Stimulated activated CD8-positive, alpha-beta memory T cell treated with anti-CD3 and anti-CD28 coated beads, Interleukin-4, amount 100 ng/mL, for 4 hours (primary cell): ENCODE results near the gene CYP4Z1.
"Not testable (repeated sequence)": the region's sequence is repeated elsewhere in the genome, so short reads cannot be mapped to it uniquely, and the experiment has no call there.

Source experiments
- DNase-seq, 2 donors: peaks; one replicate each; pipeline ENCODE4 v3.0.0-alpha.2; 2020; ENCODE audit warnings: low read depth in 2 of 2, low spot score in 1 of 2

The CYP4Z1 gene

DNA sequence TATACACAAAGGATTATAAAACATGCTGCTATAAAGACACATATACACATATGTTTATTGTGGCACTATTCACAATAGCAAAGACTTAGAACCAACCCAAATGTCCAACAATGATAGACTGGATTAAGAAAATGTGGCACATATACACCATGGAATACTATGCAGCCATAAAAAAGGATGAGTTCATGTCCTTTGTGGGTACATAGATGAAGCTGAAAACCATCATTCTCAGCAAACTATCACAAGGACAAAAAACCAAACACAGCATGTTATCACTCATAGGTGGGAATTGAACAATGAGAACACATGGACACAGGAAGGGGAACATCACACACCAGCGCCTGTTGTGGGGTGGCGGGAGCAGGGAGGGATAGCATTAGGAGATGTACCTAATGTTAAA, 60.0 kb downstream of the CYP4Z1 start:
- DNase-seq, result not testable (repeated sequence)

DNA sequence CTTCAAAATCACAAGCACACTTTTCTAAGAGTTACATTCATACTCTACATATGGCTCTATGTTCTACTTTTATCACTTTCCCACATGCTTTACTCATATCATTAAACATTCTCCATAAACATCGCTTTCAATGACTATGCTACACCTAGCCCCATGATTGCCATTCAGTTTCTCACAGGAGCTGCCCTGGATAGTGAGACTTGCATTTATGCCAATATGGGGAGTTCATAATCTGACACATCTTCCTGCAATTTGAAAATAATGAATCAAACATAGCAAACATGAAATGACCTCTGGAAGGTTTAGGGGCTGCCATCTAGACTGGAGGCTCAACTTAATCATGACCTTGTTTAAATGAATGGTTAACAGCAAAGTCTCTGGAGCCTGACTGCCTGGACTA, 61.2 kb downstream of the CYP4Z1 start:
- DNase-seq, result no peak

DNA sequence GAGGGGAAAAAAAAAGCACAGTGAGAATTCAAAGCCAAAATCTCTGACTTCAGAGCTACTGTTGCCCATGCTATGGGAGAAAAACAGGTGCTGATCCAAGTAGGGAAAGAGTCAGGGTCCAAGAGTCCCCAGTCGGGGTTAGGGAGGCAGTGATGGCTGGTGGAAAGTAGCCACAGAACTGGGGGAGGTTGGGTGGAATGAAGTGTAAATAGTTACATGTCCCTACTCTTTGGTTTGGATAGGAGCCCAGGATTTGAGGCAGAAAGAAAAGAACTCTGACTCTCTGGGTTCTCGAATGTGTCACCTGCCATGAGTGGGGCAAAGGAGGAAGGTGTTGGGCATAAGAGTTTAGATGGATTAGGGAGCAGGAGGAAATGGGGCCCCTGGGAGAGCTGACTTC, 61.8 kb downstream of the CYP4Z1 start:
- not testable (repeated sequence) for DNase-seq

DNA sequence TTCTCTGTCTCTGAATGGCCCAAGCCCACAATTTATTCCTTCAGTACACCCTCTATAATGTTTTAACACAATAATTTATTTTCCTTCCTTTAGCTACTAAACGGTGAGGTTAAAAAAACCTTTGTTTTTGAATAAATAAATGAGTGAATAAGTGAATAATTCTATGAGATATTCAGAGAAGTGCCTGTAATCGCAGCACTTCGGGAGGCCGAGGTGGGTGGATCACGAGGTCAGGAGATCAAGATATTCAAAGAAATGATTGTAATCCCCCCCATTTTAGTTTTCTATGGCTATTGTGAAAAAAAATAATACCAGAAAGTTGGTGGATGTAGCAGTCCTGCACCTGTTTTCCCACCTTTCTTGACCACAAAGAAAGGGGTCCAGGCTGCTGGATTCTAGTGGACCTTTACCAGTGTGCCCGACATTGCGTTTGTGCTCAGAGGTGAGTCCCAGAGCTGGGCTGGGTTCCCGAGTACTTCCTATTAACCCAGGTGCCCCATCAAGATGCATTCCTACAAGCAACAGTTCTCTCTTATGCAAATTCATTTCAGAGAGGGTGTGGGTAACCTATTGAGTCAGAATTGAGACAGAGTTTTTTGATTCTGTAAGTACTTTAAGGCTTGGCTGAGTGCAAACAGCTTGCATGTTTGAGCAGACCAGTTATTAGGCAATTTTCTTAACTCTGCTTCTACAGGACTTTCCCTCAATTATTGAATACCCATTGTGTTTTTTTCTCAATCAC, 62.6 kb downstream of the CYP4Z1 start:
- DNase-seq, result not testable (repeated sequence)

DNA sequence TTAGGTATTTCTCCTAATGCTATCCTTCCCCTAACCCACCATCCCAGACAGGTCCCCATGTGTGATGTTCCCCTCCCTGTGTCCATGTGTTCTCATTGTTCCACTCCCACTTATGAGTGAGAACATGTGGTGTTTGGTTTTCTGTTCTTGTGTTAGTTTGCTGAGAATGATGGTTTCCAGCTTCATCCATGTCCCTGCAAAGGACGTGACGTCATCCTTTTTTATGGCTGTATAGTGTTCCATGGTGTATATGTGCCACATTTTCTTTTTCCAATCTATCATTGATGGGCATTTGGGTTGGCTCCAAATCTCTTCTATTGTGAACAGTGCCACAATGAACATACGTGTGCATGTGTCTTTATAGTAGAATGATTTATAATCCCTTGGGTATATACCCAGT, 65.6 kb downstream of the CYP4Z1 start:
- not testable (repeated sequence) for DNase-seq

DNA sequence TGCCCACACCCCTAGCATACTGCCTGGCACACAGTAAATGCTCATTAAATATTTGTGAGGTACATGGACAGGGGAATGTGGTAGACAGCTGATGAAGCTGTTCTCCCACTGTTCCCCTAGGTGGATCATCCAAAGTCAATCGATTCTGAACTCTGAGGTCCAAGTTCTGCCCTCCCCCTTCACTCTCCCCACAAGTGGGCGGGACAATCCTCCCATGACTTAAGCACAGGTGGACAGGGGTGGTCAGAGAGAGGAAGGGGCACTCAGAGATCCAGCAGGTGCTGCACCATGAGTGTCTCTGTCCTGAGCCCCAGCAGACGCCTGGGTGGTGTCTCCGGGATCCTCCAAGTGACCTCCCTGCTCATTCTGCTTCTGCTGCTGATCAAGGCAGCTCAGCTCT, 70.2 kb downstream of the CYP4Z1 start, which contains the start of gene CYP4A22:
Gene CYP4A22 (plus strand): TSS at position 244 of the 400 bp plus-strand sequence. CDS start 45 bp downstream, at position 289.
- DNase-seq, result no peak

DNA sequence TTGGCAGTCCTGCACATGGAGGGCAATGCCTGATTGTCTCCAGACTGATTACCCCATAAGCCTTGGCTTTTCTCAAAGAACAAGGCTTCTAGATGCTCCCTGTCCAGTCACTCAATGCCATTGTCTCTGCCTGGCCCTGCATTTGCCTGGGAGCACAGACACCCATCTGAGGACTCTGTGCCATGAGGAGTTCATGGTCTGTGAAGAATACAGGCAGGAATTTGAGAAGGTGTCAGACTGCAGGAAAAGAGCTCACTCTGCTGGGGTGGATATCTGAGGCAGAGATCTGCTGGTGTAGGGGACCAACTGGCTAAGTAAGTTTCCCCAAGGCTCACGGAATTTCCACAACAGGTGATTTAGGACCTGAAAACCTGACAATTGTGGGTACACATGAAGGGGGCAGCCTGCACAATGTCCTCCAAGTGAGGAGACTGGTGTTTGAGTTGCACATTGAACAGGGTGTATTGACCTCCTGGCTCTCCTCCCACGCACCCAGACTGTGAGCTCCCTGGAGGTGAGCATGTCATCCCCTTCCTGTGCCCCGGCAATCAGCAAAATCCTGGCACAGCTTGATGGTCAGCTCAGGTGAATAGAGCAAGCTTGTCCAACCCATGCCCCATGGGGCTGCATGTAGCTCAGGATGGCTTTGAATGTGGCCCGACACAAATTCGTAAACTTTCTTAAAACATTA, 71.0 kb downstream of the CYP4Z1 start:
- DNase-seq, result no peak

DNA sequence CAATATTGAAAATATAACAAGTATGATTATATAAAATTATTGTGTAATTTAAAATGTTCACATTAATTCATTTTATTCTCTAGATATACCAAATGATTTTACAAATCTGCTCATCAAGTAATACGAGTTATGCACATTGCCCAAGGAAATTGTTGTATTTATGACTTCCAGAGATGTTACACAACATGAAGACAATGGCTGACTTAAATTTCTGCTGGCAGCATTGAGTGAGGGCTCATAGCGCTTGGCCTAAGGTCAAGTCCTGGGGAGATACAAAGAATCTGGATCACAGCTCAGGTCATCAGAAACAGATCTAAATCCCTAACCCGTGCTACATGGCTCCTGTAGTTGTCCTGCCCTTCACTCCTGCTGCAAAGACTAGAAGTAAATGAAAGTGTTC, 73.3 kb downstream of the CYP4Z1 start:
- not testable (repeated sequence) for DNase-seq

DNA sequence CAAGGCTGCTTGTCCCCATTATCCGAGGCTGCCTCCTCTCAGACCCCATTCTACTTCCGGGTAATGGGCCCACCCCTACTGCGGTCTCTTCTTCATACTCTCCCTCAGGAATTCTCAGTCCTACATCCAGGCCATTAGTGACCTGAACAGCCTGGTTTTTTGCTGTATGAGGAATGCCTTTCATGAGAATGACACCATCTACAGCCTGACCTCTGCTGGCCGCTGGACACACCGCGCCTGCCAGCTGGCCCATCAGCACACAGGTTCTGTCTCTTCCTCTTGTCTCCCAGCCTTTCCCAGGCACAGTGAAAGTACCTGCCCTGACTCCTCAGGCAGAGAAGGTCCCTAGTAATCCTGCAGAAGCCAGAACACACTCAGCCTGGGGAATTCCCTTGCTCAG, 76.6 kb downstream of the CYP4Z1 start:
- not testable (repeated sequence) for DNase-seq

DNA sequence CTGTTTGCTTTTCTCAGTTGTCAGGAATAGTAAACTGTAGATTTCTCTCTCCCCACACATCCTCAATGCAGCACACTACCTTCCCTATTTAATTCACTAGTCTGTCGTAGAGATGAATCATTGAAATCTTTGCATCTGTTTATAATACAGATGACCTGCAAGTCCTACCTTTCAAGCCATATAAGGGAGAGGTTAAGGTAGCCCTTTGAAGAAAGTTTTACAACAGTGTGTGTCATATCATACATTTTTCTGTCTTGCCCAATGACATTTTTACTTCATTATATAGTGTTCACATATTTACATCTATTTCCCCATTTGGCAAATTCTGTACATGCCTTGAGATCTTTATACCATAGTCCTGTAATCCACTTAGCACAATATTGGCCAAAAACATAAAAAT, 79.5 kb downstream of the CYP4Z1 start:
- not testable (repeated sequence) for DNase-seq

DNA sequence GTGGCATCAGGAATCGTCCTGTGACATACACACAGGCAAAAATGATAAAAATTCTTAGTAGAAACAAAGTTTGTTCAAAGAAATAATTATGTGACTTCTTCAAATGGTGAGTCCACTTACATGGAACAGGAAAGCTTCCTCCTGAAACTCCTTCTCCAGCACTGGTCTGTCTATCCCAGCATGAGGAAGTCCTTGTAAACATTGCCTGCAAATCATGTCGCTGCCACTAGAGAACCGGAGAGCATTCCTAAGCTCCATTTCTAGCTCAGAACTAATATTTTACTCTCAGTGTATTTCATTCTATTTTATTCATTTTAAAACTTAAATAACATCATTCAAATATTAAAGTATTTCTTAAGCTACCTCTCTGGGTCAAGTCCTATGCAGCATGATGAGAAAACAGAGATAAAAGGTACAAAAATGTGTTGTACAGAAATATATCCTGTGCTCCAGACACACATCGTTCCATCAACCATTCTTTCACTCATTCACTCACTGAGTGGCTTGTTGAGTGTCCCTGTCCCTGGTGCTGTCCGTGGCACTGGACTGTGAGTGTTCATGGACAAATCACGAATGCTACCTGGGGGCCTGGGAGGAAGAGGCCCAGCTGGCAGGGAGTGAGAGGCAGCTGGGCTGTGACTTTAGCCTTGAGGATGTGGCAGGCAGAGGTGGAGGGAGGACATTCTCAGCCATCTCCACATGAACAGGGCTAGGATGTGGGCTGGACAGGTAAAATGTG, 80.2 kb downstream of the CYP4Z1 start:
- no peak for DNase-seq

DNA sequence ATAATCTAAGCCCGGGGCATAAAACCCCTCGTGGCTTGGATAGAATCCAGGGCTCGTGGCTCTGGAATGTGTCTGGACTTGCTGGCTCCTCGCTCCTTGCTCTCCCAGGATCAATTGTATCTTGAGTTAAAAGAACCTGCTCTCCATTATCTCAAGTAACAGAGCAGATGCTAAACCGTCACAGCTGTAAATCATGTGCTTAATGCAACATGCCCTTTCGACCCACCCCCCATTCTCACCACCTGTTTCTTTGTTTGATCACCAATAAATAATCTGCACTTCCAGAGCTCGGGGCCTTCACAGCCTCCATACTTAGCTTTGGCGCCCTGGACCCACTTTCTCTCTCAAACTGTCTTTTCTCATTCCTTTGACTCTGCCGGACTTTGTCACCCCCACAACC, 82.1 kb downstream of the CYP4Z1 start:
- not testable (repeated sequence) for DNase-seq

DNA sequence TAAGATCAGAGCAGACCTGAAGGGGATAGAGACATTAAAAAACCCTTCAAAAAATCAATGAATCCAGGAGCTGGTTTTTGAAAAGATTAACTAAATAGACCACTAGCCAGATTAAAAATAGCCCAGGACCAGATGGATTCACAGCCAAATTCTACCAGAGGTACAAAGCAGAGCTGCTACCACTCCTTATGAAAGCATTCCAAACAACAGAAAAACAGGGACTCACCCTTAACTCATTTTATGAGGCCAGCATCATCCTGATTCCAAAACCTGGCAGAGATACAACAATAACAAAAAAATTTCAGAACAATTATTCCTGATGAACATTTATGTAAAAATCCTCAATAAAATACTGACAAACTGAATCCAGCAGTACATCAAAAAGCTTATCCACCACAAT, 89.4 kb downstream of the CYP4Z1 start:
- not testable (repeated sequence) for DNase-seq

DNA sequence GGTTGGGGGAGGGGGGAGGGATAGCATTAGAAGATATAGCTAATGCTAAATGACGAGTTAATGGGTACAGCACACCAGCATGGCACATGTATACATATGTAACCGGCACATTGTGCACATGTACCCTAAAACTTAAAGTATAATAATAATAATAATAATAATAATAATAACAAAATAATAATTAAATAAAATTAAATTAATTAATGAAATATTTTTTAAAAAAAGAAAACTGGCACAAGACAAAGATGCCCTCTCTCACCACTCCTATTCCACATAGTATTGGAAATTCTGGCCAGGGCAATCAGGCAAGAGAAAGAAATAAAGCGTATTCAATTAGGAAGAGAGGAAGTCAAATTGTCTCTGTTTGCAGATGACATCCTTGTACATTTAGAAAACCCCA, 90.9 kb downstream of the CYP4Z1 start:
- DNase-seq, result not testable (repeated sequence)

DNA sequence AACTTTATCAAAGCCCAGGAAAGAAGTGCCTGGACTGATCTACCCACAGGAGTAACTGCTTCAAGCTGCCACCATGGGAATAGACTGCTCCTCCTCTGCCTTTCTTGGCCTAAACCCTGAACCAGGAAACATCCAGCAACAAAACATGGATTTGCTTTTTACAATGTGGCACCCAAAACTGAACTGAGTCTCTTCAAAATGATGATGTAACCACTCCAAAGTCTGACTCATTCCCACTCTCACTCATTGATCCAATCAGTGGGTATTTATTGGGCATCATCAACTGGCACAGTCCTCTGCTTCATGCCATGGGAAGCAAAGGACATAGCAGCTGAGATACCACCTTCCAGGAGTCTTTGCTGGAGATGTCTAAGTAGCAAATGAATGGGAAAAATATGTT, 93.7 kb downstream of the CYP4Z1 start:
- DNase-seq, result no peak

DNA sequence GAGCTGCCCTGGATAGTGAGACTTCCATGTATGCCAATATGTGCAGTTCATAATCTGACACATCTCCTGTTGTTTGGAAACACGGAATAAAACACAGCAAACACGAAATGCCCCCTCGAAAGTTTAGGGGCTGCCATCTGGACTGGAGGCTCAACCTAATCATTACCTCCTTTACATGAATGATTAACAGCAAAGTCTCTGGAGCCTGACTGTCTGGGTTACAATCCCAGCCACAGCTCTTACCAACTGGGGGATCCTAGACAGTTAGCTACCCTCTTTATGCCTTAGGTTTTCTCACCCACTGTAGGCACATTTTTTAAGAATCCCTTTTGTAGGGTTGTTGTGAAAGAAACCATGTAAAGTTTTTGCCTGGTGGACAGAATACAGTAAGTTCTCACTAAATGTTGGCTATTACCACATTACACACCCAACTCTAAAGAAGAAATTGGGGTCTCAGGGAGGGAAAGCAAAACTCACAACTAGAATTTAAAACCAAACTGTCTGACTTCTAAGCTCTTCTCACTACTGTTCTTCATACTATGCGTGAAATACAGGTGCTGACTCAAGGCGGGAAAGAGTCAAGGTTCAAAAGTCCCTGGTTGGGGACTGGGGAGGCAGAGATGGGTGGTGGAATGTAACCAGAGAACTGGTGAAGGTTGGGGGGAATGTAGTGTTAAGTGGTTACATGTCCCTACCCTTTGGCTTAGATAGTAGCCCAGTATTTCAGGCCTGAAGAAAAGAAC, 94.4 kb downstream of the CYP4Z1 start:
- no peak for DNase-seq

DNA sequence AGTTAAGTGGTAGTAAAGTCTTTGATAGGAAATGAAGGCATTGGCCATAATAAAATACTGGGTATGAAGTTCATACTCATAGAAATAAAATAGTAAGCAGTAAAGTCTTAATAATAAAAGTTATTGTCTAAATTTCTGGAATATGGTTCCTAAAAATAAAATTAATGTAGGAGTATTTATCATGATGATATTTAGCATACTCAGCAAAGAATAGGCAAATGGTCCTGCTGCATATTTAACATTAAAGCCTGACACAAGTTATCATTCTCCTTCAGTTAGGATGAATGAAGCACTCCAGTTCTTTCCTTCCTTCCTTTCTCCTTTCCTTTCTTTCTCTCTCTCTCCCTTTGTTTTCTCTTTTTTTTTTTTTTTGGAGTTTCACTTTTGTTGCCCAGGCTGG, 97.5 kb downstream of the CYP4Z1 start:
- DNase-seq, result no peak
